BE2C (cell line): ENCODE measurements around the gene JMJD4.

Experiments
- DNase-seq: peaks from one replicate; pipeline ENCODE4 v3.0.0-alpha.2; 2020
- H3K27me3 ChIP-seq: fragments of 250-450 bp; sonication (Bioruptor Pico); 2 replicates; pipeline ENCODE4 v1.5.1; 2020; ENCODE audit warnings: mild to moderate bottlenecking
- H3K36me3 ChIP-seq: fragments of 250-450 bp; sonication (Bioruptor Pico); 2 replicates; pipeline ENCODE4 v1.5.1; 2020; ENCODE audit warnings: mild to moderate bottlenecking
- H3K4me1 ChIP-seq: fragments of 250-450 bp; sonication (Bioruptor Pico); 2 replicates; pipeline ENCODE4 v1.5.1; 2020
- H3K4me3 ChIP-seq: 2 replicates; pipeline ENCODE4 v1.5.1; 2011; ENCODE audit warnings: low read depth, low read length
- H3K9me3 ChIP-seq: fragments of 250-450 bp; sonication (Bioruptor Pico); 2 replicates; pipeline ENCODE4 v1.5.1; 2020
- CTCF ChIP-seq: IDR thresholded peaks from 2 replicates; pipeline ENCODE4 v1.5.1; 2012; ENCODE audit warnings: mild to moderate bottlenecking, low read depth, low read length

JMJD4 gene

GRCh38 chr1:227744668-227745067 is 9.6 kb upstream of the JMJD4 start:
- no peaks in the 10 kb centered on the region for H3K4me1 ChIP-seq
- no peak overlapping the region for H3K4me3 ChIP-seq
- TF ChIP-seq CTCF, result no peak
- no peaks in the 10 kb centered on the region for H3K9me3 ChIP-seq
- peaks cover 6% of the 10 kb centered on the region for H3K36me3 ChIP-seq
- H3K27me3 ChIP-seq, result no peaks in the 10 kb centered on the region
- DNase-seq, result no peak

GRCh38 chr1:227742738-227743715 is 7.9 kb upstream of the JMJD4 start:
- Histone ChIP-seq H3K4me3 (no peak overlapping the region), H3K9me3 (no peaks in the 10 kb centered on the region), H3K4me1 (no peaks in the 10 kb centered on the region), H3K36me3 (peaks cover 3% of the 10 kb centered on the region), H3K27me3 (no peaks in the 10 kb centered on the region)
- no peak for DNase-seq
- TF ChIP-seq CTCF, result no peak

GRCh38 chr1:227741166-227741870 is 6.2 kb upstream of the JMJD4 start:
- no peaks in the 10 kb centered on the region; the same call in 1 of the 2 replicates for H3K36me3 ChIP-seq
- no peak for TF ChIP-seq CTCF
- no peaks in the 10 kb centered on the region for H3K27me3 ChIP-seq
- no peaks in the 10 kb centered on the region for H3K4me1 ChIP-seq
- no peak for DNase-seq
- H3K4me3 ChIP-seq, result no peak overlapping the region
- no peaks in the 10 kb centered on the region for H3K9me3 ChIP-seq

GRCh38 chr1:227740401-227740960 is 5.4 kb upstream of the JMJD4 start:
- Histone ChIP-seq H3K27me3 (no peaks in the 10 kb centered on the region), H3K4me1 (no peaks in the 10 kb centered on the region), H3K4me3 (no peak overlapping the region), H3K9me3 (no peaks in the 10 kb centered on the region), H3K36me3 (no peaks in the 10 kb centered on the region; the same call in 1 of the 2 replicates)
- DNase-seq, result no peak
- no peak for TF ChIP-seq CTCF

- Histone ChIP-seq H3K4me1 (no peaks in the 10 kb centered on the region), H3K4me3 (no peak overlapping the region), H3K27me3 (no peaks in the 10 kb centered on the region), H3K9me3 (no peaks in the 10 kb centered on the region), H3K36me3 (no peaks in the 10 kb centered on the region; the same call in 1 of the 2 replicates)
- no peak for TF ChIP-seq CTCF
- no peak for DNase-seq
These were observed 4.5 kb upstream of the JMJD4 start for GRCh38 chr1:227739636-227740035.
